Activated T-cell treated with anti-CD3 and anti-CD28 coated beads, Interleukin-2, amount 50 U/mL, for 24 hours (primary cell): ENCODE measurements around the gene SAP30L.
A peak's percentile ranks its signal among the peaks of the same experiment; 100 is the strongest.

Experiments
- DNase-seq: peaks from one replicate; pipeline ENCODE4 v3.0.0-alpha.2; 2020
- H3K27ac Mint-ChIP-seq: 2 replicates; pipeline ENCODE4 v1.8.0; 2020; ENCODE audit warnings: mild to moderate bottlenecking, mixed read lengths
- H3K27me3 Mint-ChIP-seq: 2 replicates; pipeline ENCODE4 v1.8.0; 2020; ENCODE audit warnings: mixed read lengths
- H3K36me3 Mint-ChIP-seq: 2 replicates; pipeline ENCODE4 v1.8.0; 2020; ENCODE audit warnings: low read depth, mixed read lengths
- H3K4me1 Mint-ChIP-seq: 2 replicates; pipeline ENCODE4 v1.8.0; 2020; ENCODE audit warnings: low read depth, mixed read lengths
- H3K4me3 Mint-ChIP-seq: 2 replicates; pipeline ENCODE4 v1.8.0; 2020; ENCODE audit warnings: mild to moderate bottlenecking, moderate library complexity, mixed read lengths
- H3K9me3 Mint-ChIP-seq: 2 replicates; pipeline ENCODE4 v1.8.0; 2020; ENCODE audit warnings: mixed read lengths

The SAP30L gene

DNA sequence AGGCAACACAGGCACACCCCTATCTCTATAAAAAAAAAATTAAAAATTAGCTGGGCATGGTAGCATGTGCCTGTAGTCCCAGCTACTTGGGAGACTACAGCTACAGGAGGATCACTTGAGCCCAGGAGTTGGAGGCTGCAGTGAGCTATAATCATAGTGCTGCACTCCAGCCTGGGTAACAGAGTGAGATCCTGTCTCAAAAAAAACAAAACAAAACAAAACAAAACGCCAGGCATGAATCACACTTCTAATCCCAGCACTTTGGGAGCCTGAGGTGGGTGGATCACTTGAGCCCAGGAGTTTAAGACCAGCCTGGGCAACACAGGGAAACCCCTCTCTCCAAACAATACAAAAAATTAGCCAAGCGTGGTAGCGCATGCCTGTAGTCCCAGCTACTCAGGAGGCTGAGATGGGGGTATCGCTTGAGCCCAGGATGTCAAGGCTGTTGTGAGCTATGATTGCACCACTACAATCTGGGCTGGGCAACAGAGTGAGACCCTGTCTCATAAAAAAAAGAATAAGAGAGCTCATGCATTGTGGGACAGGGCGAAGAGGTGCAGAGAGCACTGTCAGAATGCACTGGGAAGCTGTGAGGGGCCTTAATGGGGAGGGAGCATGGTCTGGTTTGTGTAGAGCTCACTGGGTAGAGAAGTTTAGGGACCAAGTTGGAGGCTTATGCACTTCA lies 8.4 kb upstream of the SAP30L start:
- H3K27ac Mint-ChIP-seq: no peak overlapping the region
- H3K9me3 Mint-ChIP-seq: no peaks in the 10 kb centered on the region
- H3K4me3 Mint-ChIP-seq: no peak overlapping the region
- no peak for DNase-seq
- H3K27me3 Mint-ChIP-seq: no peaks in the 10 kb centered on the region
- H3K36me3 Mint-ChIP-seq: peaks cover 87% of the 10 kb centered on the region
- H3K4me1 Mint-ChIP-seq: peaks cover 6% of the 10 kb centered on the region

DNA sequence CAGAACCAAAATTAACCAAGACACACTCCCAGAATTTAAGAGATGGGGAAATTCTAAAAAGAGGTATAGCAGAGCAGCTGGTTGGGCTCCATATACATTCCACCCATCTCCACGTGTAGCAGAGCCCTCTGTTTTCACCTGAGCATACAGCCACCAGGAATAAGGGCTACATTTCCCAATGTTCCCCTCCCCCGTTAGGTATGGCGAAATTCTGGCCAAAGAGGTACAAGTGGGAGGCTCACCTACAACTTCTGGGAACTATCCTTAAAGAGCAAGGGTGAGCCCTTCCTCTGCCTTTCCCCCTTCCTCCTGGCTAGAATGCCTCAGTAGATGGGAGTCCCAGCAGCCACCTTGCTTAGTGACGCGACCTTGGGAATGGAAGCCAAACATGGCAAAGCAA lies 5.3 kb upstream of the SAP30L start:
- DNase-seq: no peak

DNA sequence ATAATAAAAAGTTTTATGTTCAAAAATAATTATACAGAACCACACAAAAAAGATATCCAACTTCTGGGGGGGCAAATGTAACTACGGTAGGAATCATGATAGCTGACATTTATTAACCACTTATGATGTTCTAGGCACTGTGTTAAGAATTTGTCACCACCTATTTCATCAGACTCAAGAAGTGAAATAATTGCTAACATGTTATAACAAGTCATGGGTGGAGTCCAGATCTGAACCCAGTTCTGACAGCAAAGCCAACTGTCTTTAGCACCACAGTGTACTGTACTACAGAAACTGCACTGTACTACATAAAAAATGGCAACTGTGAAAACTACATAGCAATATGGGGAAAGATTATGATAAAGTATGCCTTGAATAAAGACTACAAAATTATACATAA lies 3.0 kb upstream of the SAP30L start:
- Mint-ChIP-seq H3K36me3 (peaks cover 69% of the 10 kb centered on the region), H3K4me3 (no peak overlapping the region), H3K27me3 (no peaks in the 10 kb centered on the region), H3K9me3 (no peaks in the 10 kb centered on the region), H3K27ac (no peak overlapping the region), H3K4me1 (peaks cover 22% of the 10 kb centered on the region)
- no peak for DNase-seq

More for the DNA sequence above, 5.3 kb upstream of the SAP30L start:
- Mint-ChIP-seq H3K36me3 (peaks cover 82% of the 10 kb centered on the region), H3K27me3 (no peaks in the 10 kb centered on the region), H3K4me3 (no peak overlapping the region), H3K9me3 (no peaks in the 10 kb centered on the region), H3K4me1 (peaks cover 13% of the 10 kb centered on the region), H3K27ac (no peak overlapping the region)

DNA sequence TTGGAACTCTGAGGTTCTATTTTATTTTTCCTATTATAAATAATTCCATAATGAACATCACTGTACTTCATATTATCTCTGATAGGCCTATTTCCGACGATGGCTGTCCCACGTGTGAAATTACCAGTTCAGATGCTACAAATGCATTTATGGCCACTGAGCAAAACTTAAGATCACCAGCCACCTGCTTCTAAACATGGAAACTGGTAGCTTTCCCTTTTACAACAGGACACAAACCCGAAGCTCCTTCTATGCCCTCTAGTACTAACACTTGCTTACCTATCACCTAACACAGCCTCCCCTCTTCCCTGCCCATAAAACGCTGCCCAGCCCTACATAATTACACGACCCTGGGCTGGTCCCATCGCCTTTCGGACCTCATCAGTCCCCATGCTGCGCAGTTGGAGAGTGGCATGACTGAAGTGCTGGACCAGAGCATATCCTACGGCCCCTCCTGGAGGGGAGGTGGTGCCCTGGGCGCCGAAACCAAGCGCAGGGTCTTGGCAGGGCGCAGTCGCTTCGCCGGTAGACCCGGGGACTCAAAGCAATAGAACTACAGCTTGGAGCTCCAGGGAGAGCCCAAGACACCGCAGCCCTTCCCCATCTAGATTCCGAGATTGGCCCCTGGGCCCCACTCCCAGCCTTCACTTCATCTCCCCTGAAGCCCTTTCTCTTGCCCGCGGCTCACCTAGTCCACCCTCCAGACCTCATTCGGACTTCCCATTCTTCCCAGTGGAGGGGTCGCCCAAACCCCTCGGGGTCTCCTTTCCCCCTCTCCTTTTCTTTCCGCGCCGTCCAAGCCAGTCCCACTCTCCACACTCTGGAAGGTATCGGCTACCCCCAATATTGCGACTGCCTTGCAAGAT lies 1.0 kb upstream of the SAP30L start:
- Mint-ChIP-seq H3K9me3 (no peaks in the 10 kb centered on the region), H3K4me3 (peak overlapping the region; percentile 95), H3K27me3 (no peaks in the 10 kb centered on the region), H3K27ac (peak overlapping the region; percentile 98), H3K36me3 (peaks cover 61% of the 10 kb centered on the region), H3K4me1 (peaks cover 40% of the 10 kb centered on the region)
- DNase-seq: no peak

DNA sequence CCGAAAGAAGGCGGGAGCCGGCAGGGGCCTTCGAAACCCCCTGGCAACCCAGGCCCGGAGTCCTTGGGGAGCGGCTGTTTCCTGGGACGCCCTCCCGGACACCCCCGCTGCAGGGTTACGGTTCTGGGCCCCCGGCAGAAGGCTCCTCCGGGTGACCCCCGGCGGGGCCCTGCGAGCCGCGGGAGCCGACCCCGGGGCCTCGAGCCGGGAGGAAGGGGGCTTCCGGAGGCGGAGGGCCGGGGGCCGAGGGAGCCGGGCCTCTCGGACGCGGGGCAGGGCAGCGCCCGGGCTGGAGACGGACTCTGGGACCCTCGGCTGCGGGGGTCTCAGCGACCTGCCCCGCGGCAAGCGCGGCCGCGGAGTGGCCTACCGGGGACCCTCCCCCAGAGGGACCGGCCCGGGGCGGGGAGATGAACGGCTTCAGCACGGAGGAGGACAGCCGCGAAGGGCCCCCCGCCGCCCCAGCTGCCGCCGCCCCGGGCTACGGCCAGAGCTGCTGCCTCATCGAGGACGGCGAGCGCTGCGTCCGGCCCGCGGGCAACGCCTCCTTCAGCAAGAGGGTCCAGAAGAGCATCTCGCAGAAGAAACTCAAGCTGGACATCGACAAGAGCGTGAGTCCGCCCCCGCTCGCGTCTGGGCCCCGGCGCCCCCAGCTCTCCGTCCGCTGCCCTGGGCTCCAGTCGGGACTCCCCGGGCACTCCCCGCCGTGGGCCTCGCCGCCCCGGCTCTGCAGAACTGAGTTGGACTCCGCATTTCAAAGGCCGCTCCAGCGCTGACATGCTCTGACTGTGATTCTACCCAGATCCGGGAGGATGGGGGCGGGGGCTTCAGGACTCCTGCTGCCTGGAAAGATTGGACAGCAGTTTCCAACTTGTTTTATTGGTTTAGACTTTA lies 645 bp downstream of the SAP30L start:
- H3K9me3 Mint-ChIP-seq: no peaks in the 10 kb centered on the region
- peak; percentile 60 for DNase-seq
- H3K4me1 Mint-ChIP-seq: peaks cover 48% of the 10 kb centered on the region
- H3K27me3 Mint-ChIP-seq: no peaks in the 10 kb centered on the region
- peaks cover 61% of the 10 kb centered on the region for H3K36me3 Mint-ChIP-seq
- peak overlapping the region; percentile 90 for H3K4me3 Mint-ChIP-seq
- H3K27ac Mint-ChIP-seq: peak overlapping the region; percentile 84

DNA sequence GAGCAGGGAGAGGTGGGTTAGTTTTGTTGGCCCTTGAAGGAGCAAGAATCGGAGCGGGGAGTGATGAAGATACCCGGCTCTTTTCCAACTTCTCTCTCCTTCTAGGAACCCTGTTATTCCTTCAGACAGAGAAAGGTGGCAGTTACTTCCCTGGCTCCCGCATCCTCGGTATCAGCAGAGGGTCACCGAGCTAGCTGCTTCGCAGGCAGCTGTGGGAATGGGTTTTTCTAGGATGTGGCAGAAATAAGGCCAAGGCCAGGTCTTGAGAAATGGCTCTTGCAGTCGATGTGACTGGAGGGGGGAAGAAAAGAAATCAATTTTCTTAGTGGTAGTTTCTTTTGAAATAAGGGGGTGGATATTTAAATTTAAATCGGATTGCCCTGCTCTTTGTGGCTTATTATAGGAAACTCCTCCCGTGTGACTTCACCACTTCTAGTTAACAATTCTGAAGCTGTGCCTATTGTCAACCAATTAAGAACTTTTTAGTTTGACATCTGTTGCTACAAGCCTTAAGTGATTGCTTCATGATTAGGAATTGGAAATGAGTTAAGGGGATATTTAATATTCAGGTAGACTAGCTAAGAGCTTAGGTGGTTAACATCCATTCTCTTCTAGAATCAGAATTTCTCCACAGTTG lies 1.4 kb downstream of the SAP30L start:
- Mint-ChIP-seq H3K4me1 (peaks cover 47% of the 10 kb centered on the region), H3K27ac (peak overlapping the region; percentile 84), H3K4me3 (peak overlapping the region; percentile 90), H3K36me3 (peaks cover 61% of the 10 kb centered on the region), H3K9me3 (no peaks in the 10 kb centered on the region), H3K27me3 (no peaks in the 10 kb centered on the region)
- no peak for DNase-seq

DNA sequence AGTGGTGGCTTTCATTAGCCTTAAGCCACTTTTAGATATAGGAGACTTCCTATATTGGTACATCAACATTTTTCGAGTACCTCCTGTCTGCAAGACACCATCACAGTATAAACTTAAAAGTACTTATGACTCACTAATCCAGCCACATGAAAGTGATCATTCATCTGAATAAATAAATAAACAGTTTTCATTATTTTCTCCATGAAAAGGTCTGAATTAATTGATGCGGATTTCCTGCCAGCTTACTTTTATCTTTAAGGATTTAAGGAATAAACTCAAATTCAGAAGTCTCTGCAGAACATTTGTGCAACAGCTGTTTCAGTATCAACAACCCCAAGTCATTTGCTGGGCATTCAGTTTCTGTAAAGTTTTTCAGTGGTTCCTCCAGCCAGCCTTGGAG lies 4.0 kb downstream of the SAP30L start:
- no peak for DNase-seq
- Mint-ChIP-seq H3K27ac (no peak overlapping the region), H3K4me1 (peaks cover 36% of the 10 kb centered on the region), H3K4me3 (no peak overlapping the region), H3K9me3 (no peaks in the 10 kb centered on the region), H3K27me3 (no peaks in the 10 kb centered on the region), H3K36me3 (peaks cover 76% of the 10 kb centered on the region)

DNA sequence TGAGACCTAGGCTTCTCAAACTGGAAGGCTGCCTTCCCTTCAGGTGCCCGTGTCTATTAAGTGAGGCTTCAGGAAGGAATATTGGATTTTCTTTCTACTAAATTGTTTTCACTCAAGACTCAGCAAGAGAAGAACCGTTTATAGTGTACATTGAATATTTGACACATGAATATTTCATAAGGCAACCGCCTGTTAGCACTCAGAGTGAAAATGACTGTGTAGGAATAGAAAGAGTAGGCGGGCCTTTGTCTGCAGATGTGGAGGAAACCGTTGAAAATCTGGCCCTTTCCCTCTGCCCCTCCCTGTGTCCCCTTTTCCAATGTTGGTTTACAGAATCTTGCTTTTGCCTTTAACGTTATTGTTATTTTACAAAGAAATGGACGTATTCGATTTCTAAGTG lies 6.2 kb downstream of the SAP30L start:
- peaks cover 85% of the 10 kb centered on the region for H3K36me3 Mint-ChIP-seq

DNA sequence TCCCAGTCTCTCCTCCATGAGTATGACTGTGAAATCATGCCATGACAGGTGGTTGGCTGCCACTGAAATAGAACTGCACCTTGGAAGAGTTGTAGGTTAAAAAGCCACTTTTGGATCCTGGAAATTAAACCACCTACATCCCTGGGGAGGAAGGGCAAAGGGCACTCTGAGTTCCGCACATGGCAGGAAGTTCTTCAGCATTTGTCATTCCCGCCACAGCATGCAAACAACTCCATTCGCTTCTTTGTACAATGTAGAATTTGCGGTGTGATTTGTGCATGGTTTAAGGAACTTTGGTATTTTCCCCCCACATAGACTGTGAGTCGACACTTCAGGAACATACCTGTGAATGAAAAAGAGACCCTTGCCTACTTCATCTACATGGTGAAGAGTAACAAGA lies 9.8 kb downstream of the SAP30L start:
- no peak overlapping the region for H3K4me3 Mint-ChIP-seq

More for the DNA sequence above, 6.2 kb downstream of the SAP30L start:
- Mint-ChIP-seq H3K27ac (no peak overlapping the region), H3K4me1 (peaks cover 33% of the 10 kb centered on the region), H3K4me3 (no peak overlapping the region), H3K27me3 (no peaks in the 10 kb centered on the region), H3K9me3 (no peaks in the 10 kb centered on the region)
- DNase-seq: no peak

DNA sequence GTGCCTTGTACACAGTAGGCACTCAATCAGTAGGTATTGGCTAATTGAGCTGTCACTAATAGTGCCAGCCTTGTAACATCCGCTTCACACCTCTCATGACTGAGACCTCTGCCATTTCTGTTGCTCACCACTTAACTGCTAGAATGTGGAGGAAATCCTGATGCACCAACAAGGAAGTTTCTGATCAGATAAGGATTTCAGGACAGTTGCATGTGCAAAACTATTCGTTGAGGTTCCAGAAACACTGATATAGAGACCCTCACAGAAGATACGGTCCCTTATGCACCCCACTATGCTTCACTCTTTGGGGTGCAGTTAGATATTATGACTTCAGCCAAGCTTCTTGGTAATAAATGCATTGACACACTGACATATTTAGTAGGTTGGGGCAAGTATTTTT lies 10.7 kb downstream of the SAP30L start:
- no peaks in the 10 kb centered on the region for H3K27me3 Mint-ChIP-seq
- peaks cover 79% of the 10 kb centered on the region for H3K36me3 Mint-ChIP-seq

More for the DNA sequence above, 9.8 kb downstream of the SAP30L start:
- Mint-ChIP-seq H3K36me3 (peaks cover 89% of the 10 kb centered on the region), H3K9me3 (no peaks in the 10 kb centered on the region), H3K4me1 (peaks cover 2% of the 10 kb centered on the region), H3K27me3 (no peaks in the 10 kb centered on the region), H3K27ac (no peak overlapping the region)
- DNase-seq: no peak

DNA sequence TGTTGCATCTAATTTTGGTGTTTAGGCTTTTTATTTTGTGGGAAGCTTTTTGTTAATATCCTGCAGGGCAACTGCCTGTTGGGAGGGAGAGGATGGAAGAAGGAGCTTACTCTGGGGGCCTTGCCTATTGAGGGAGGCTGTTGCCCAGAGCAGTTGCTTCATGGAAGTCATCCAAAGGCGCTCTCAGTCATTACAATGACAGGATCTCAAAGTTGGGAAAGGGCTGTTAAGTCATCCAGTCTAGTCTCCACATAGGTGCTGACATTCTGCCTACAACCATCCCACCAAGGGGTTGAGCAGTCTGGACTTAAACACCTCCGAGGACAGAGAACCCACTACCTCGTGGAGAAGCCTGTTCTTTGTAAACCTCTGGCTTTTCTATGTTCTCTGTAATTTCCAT lies 13.2 kb downstream of the SAP30L start:
- no peak overlapping the region for H3K4me3 Mint-ChIP-seq
- no peaks in the 10 kb centered on the region for H3K9me3 Mint-ChIP-seq
- H3K4me1 Mint-ChIP-seq: no peaks in the 10 kb centered on the region
- no peak for DNase-seq
- no peaks in the 10 kb centered on the region for H3K27me3 Mint-ChIP-seq
- no peak overlapping the region for H3K27ac Mint-ChIP-seq
- H3K36me3 Mint-ChIP-seq: peaks cover 59% of the 10 kb centered on the region

More for the DNA sequence above, 10.7 kb downstream of the SAP30L start:
- no peak for DNase-seq
- Mint-ChIP-seq H3K4me3 (no peak overlapping the region), H3K9me3 (no peaks in the 10 kb centered on the region), H3K4me1 (no peaks in the 10 kb centered on the region), H3K27ac (no peak overlapping the region)

DNA sequence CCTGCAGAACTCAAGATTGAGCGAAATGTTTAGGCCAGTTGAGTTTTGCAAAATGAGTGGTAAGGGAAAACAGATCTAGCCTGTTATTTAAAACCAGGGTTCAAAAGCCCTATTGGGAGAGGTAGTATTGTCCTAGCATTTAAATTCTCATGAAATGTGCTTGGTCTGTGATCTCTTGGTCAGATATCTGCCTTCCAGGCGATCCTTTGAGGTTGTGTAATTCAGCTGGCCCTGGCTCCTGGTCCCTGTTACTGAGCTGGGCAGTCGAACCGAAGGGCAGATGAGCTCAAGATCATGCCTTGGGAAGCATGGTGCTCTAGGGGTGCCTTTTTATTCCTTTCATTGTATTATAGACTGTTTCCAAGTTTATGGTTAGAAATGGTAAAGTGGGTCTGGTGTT lies 14.4 kb downstream of the SAP30L start:
- Mint-ChIP-seq H3K27ac (no peak overlapping the region), H3K4me3 (no peak overlapping the region), H3K36me3 (peaks cover 47% of the 10 kb centered on the region), H3K9me3 (no peaks in the 10 kb centered on the region), H3K4me1 (no peaks in the 10 kb centered on the region), H3K27me3 (no peaks in the 10 kb centered on the region)
- no peak for DNase-seq

DNA sequence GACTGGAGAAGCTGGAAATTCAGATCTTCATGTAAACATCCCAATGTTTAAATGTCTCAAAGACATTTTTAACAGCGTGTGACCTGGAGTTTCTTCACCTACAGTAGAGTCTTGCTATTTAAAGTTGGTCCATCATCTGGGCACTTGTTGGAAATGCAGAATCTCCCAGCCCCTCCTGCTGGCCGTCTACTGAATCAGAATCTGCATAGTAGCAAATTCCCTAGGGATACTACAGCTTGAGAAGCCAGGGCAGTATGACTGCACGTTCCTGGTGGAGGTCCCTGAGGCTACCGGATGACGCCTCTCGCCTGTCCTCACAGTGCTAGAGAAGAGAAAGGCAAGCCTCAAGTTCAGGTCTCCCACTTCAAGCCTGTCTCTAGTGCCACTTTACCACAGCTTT lies 15.7 kb downstream of the SAP30L start:
- Mint-ChIP-seq H3K4me3 (no peak overlapping the region), H3K27me3 (no peaks in the 10 kb centered on the region), H3K9me3 (no peaks in the 10 kb centered on the region), H3K27ac (no peak overlapping the region), H3K36me3 (peaks cover 34% of the 10 kb centered on the region), H3K4me1 (no peaks in the 10 kb centered on the region)
- DNase-seq: no peak

DNA sequence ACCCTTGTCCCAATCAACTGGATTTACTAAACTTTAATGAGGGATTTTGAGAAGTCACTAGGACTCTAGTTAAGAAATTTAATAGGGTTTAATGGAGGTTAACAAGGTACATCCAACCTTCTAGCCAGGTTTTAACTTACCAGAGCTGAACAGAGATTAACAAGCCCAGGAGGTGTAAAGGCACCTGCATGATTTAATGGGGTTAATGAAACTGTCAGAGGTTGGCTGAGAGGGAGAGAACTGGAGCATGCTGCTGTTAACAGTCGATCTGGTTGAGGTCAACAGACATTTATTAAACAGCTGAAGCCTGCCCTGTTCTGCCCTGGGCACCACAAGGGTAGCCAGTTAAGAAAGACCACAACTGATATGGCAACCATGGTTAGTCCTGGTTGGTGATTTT lies 18.6 kb downstream of the SAP30L start:
- no peak for DNase-seq
- peaks cover 7% of the 10 kb centered on the region for H3K36me3 Mint-ChIP-seq
- H3K27ac Mint-ChIP-seq: no peak overlapping the region

More for the DNA sequence above, 18.6 kb downstream of the SAP30L start:
- H3K4me3 Mint-ChIP-seq: no peak overlapping the region
- H3K9me3 Mint-ChIP-seq: no peaks in the 10 kb centered on the region
- no peaks in the 10 kb centered on the region for H3K4me1 Mint-ChIP-seq
- H3K27me3 Mint-ChIP-seq: peaks cover 14% of the 10 kb centered on the region
